Measurements from ENCODE around the gene MPPED2. TPM values are rescaled to one million over a fixed set of nuclear protein-coding genes. Genes with fewer than 3 reads are reported as not detected.

Gene MPPED2
- total RNA-seq, 4 donors from 2014 or later: 0.37 to 1.8 (median 1.3) TPM

GRCh38 chr11:30610628-30611027 lies 24.5 kb upstream of the MPPED2 start:
- WGBS, 2 donors: 89 to 92% methylated on average over 3 of the region's 3 CpGs
- intact Hi-C loops (cut with DNase I; ENCODE audit: low total_unique reads): no loop called here
- no peak overlapping the region for H3K4me3 ChIP-seq (ENCODE audit: low read depth, poor library complexity, severe bottlenecking)
- no peak for TF ChIP-seq POLR2A (IDR thresholded peaks at IDR 0.05)
- no peak for TF ChIP-seq CTCF (IDR thresholded peaks at IDR 0.05)
- no peak for DNase-seq (ENCODE audit: low spot score in 2 of 2)

- H3K4me3 ChIP-seq (ENCODE audit: low read depth, poor library complexity, severe bottlenecking): no peak overlapping the region
- intact Hi-C loops (cut with DNase I; ENCODE audit: low total_unique reads): no loop called here
- DNase-seq (ENCODE audit: low spot score in 2 of 2): no peak
- TF ChIP-seq POLR2A (IDR thresholded peaks at IDR 0.05) (no peak), CTCF (IDR thresholded peaks at IDR 0.05) (no peak)
Measured at GRCh38 chr11:30608534-30608933, 22.4 kb upstream of the MPPED2 start.

GRCh38 chr11:30605036-30605605 lies 19.0 kb upstream of the MPPED2 start:
- 44 to 48% methylated on average over 3 of the region's 3 CpGs for WGBS, 2 donors
- intact Hi-C loops (cut with DNase I; ENCODE audit: low total_unique reads): no loop called here
- TF ChIP-seq CTCF (IDR thresholded peaks at IDR 0.05) (no peak), POLR2A (IDR thresholded peaks at IDR 0.05) (no peak)

GRCh38 chr11:30603357-30603756 lies 17.2 kb upstream of the MPPED2 start:
- TF ChIP-seq CTCF (IDR thresholded peaks at IDR 0.05): no peak
- no peak for TF ChIP-seq POLR2A (IDR thresholded peaks at IDR 0.05)
- no peak overlapping the region for H3K4me3 ChIP-seq (ENCODE audit: low read depth, poor library complexity, severe bottlenecking)
- WGBS, 2 donors: 51 to 68% methylated on average over 2 of the region's 2 CpGs
- intact Hi-C loops (cut with DNase I; ENCODE audit: low total_unique reads): no loop called here
- no peak for DNase-seq (ENCODE audit: low spot score in 2 of 2)

More at GRCh38 chr11:30605036-30605605, 19.0 kb upstream of the MPPED2 start:
- no peak overlapping the region for H3K4me3 ChIP-seq (ENCODE audit: low read depth, poor library complexity, severe bottlenecking)
- no peak for DNase-seq (ENCODE audit: low spot score in 2 of 2)

- WGBS, 2 donors: 81 to 83% methylated on average over 2 of the region's 2 CpGs
- no peak for TF ChIP-seq CTCF (IDR thresholded peaks at IDR 0.05)
- TF ChIP-seq POLR2A (IDR thresholded peaks at IDR 0.05): no peak
- DNase-seq (ENCODE audit: low spot score in 2 of 2): no peak
- intact Hi-C loops (cut with DNase I; ENCODE audit: low total_unique reads): no loop called here
- H3K4me3 ChIP-seq (ENCODE audit: low read depth, poor library complexity, severe bottlenecking): no peak overlapping the region
Measured at GRCh38 chr11:30596832-30597231, 10.7 kb upstream of the MPPED2 start.

- intact Hi-C loops (cut with DNase I; ENCODE audit: low total_unique reads): no loop called here
- DNase-seq (ENCODE audit: low spot score in 2 of 2): no peak
- WGBS, 2 donors: 85 to 88% methylated on average over 3 of the region's 3 CpGs
- TF ChIP-seq CTCF (IDR thresholded peaks at IDR 0.05): no peak
- TF ChIP-seq POLR2A (IDR thresholded peaks at IDR 0.05): no peak
- no peak overlapping the region for H3K4me3 ChIP-seq (ENCODE audit: low read depth, poor library complexity, severe bottlenecking)
Measured at GRCh38 chr11:30595934-30596333, 9.8 kb upstream of the MPPED2 start.

Measured in lower leg skin (tissue), 4 donors.